ENCODE data around the gene HJV. TPM values are rescaled to one million over a fixed set of nuclear protein-coding genes. Genes with fewer than 3 reads are reported as not detected.

HJV gene
- total RNA-seq, 4 donors from 2014 or later = not detected

DNA sequence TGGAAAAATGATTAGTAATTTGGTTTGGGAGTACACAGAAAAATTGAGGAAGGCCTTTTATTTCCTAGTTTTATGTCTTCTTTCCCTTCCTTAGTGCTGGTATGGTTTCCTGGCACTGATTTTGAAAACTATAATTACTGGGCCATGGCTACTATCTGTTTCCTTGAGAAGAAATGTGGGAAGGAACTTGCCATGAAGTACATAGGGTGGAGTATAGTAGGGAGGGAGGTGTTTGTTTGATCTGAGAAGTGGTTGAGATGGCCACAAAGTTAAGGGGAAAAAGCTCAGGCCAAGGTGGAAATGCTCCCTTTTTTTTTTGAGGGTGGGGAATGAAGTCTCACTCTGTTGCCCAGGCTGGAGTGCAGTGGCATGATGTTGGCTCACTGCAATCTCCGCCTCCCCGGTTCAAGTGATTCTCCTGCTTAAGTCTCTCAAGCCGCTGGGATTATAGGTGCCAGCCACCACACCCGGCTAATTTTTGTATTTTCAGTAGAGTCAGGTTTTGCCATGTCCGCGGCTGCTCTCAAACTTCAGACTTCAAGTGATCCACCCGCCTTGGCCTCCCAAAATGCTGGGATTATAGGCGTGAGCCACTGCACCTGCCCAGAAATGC, 11.3 kb downstream of the HJV start:
- Histone ChIP-seq H3K36me3 (no peaks in the 10 kb centered on the region), H3K27me3 (no peaks in the 10 kb centered on the region), H3K4me1 (peaks cover 32 to 51% (median 44%) of the 10 kb centered on the region in 4 donors), H3K4me3 (no peak overlapping the region), H3K9me3 (no peaks in the 10 kb centered on the region), H3K27ac (replicated peaks in 1 of 4) (peak overlapping the region; percentile 37 to 62 (median 46))
- intact Hi-C loops (cut with DNase I) = loop anchor here (1.0 to 5.0 kb wide), 2 partner anchors 33 to 93 kb away; partner anchors contain the start of gene PEX11B
- 88% methylated on average over 8 of the region's 8 CpGs for WGBS
- TF ChIP-seq EP300 (IDR thresholded peaks at IDR 0.05) = no peak
- TF ChIP-seq POLR2AphosphoS5 (IDR thresholded peaks at IDR 0.05) = peak; percentile 5 to 31
- TF ChIP-seq CTCF (IDR thresholded peaks at IDR 0.05) = no peak
- no peak for TF ChIP-seq POLR2A (IDR thresholded peaks at IDR 0.05; ENCODE audit: low read depth)
- DNase-seq (ENCODE audit: extremely low spot score) = no peak

- peak overlapping the region in 2 of 4 donors; percentile 31 to 49 for H3K4me3 ChIP-seq
- DNase-seq (ENCODE audit: extremely low spot score) = no peak
- TF ChIP-seq CTCF (IDR thresholded peaks at IDR 0.05) = no peak
- no peak for TF ChIP-seq POLR2A (IDR thresholded peaks at IDR 0.05; ENCODE audit: low read depth)
- TF ChIP-seq EP300 (IDR thresholded peaks at IDR 0.05) = no peak
- TF ChIP-seq POLR2AphosphoS5 (IDR thresholded peaks at IDR 0.05) = no peak
- H3K27ac ChIP-seq (replicated peaks in 1 of 4) = peak overlapping the region; percentile 79 to 85 (median 83)
- H3K36me3 ChIP-seq = no peaks in the 10 kb centered on the region
- no peaks in the 10 kb centered on the region for H3K27me3 ChIP-seq
- H3K4me1 ChIP-seq = peaks cover 42 to 62% (median 48%) of the 10 kb centered on the region in 4 donors
- 86% methylated on average over 8 of the region's 8 CpGs for WGBS
- no peaks in the 10 kb centered on the region for H3K9me3 ChIP-seq
- intact Hi-C loops (cut with DNase I) = no loop called here
Observed at GRCh38 chr1:146007489-146008133, 13.9 kb downstream of the HJV start.

DNA sequence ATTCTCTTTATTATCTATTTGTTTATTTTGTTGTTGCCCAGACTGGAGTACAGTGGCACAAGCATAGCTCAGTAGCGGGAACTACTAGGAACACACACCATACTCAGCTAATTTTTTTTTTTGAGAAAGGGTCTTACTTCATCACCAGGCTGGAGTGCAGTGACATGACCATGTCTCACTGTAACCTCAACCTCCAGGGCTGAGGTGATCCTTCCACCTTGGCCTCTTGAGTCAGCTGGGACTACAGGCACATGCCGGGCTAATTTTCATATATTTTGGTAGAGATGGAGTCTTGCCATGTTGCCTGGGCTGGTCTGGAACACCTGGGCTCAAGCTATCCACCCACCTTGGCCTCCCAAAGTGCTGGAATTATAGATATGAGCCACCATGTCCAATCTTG, 19.8 kb downstream of the HJV start:
- no peak for DNase-seq (ENCODE audit: extremely low spot score)
- TF ChIP-seq EP300 (IDR thresholded peaks at IDR 0.05) = no peak
- WGBS = 95% methylated on average over 2 of the region's 2 CpGs
- no peaks in the 10 kb centered on the region for H3K36me3 ChIP-seq
- peaks cover 57 to 81% (median 68%) of the 10 kb centered on the region in 4 donors for H3K4me1 ChIP-seq
- H3K27ac ChIP-seq (replicated peaks in 1 of 4) = peak overlapping the region; percentile 64 to 96 (median 94)
- no peaks in the 10 kb centered on the region for H3K27me3 ChIP-seq
- H3K4me3 ChIP-seq = peak overlapping the region in 1 of 4 donors; percentile 19
- no peaks in the 10 kb centered on the region for H3K9me3 ChIP-seq
- intact Hi-C loops (cut with DNase I) = no loop called here

DNA sequence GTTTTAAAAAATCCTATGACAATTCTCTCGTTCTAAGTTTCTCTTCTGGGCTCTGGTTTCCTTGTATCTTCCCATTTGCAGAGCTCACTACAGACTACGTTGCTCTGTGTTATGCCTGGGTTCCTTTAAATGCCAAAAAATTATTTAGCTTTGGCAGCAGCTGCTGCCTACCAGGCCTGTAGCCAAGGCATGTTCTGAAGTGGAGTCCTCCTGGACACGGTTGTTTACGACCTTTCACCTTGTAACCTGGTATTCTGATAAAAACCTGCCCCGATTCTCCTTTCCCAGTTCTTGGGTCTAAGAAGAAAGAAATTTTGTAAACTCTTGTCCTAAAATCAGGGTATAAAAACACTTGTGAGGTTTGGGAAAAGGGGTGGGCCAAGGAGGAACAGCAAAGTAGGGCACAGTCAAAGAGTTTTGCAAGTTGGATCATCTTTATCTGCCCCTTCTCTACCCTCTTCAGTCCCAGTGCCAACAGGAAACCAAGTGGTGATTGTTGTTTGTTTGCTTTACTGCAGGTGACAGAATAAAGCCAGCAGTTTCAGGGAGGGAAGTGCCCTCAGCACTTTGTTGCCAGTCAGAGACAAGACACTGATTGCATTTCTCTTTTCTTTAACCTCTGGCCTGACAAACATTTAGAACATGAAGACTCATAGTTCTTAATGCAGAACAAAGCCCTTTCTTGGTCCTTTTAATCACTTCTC, 22.1 kb downstream of the HJV start:
- Histone ChIP-seq H3K27ac (replicated peaks in 1 of 4) (peak overlapping the region; percentile 94 to 96 (median 96)), H3K4me1 (peaks cover 34 to 58% (median 46%) of the 10 kb centered on the region in 4 donors), H3K4me3 (peak overlapping the region; percentile 70 to 85 (median 80)), H3K36me3 (peaks cover 10 to 17% (median 13%) of the 10 kb centered on the region in 4 donors), H3K27me3 (no peaks in the 10 kb centered on the region), H3K9me3 (no peaks in the 10 kb centered on the region)
- peak in 1 of 2 donors; percentile 79 for TF ChIP-seq POLR2AphosphoS5 (IDR thresholded peaks at IDR 0.05)
- no peak for TF ChIP-seq CTCF (IDR thresholded peaks at IDR 0.05)
- no peak for TF ChIP-seq POLR2A (IDR thresholded peaks at IDR 0.05; ENCODE audit: low read depth)
- TF ChIP-seq EP300 (IDR thresholded peaks at IDR 0.05) = no peak
- intact Hi-C loops (cut with DNase I) = loop anchor here (2.0 kb wide), 1 partner anchor 17 kb away; no protein-coding TSS in a partner anchor
- 19% methylated on average over 5 of the region's 5 CpGs for WGBS
- no peak for DNase-seq (ENCODE audit: extremely low spot score)

- 8% methylated on average over 3 of the region's 3 CpGs for WGBS
- TF ChIP-seq CTCF (IDR thresholded peaks at IDR 0.05) = peak in 1 of 3 experiments; percentile 32
- TF ChIP-seq POLR2A (IDR thresholded peaks at IDR 0.05; ENCODE audit: low read depth) = no peak
- peak overlapping the region; percentile 70 to 85 (median 80) for H3K4me3 ChIP-seq
- H3K27ac ChIP-seq (replicated peaks in 1 of 4) = peak overlapping the region; percentile 94 to 96 (median 96)
- peaks cover 33 to 52% (median 45%) of the 10 kb centered on the region in 4 donors for H3K4me1 ChIP-seq
- intact Hi-C loops (cut with DNase I) = loop anchor here (2.0 kb wide), 1 partner anchor 15 kb away; no protein-coding TSS in a partner anchor
- H3K27me3 ChIP-seq = no peaks in the 10 kb centered on the region
- H3K9me3 ChIP-seq = no peaks in the 10 kb centered on the region
- DNase-seq (ENCODE audit: extremely low spot score) = no peak
- H3K36me3 ChIP-seq = peaks cover 28 to 35% (median 31%) of the 10 kb centered on the region in 4 donors
Observed at GRCh38 chr1:145997718-145998023, 23.9 kb downstream of the HJV start.
